DOHH2 (cell line): ENCODE results near the gene NAA25.
"Not testable (repeated sequence)": the region's sequence is repeated elsewhere in the genome, so short reads cannot be mapped to it uniquely, and the experiment has no call there.

Source experiments
- H3F3A ChIP-seq: fragments of 200-600 bp; sonication (generic), shearing (Covaris generic); 2 replicates; pipeline ENCODE4 v1.6.0; 2016; ENCODE audit warnings: antibody characterized with exemption, mild to moderate bottlenecking; ENCODE audit not compliant: control insufficient read depth, insufficient read depth
- H3K27ac ChIP-seq: fragments of 200-600 bp; sonication (generic); 2 replicates; pipeline ENCODE4 v1.5.1; 2014; ENCODE audit warnings: low read depth, mild to moderate bottlenecking, low read length, moderate library complexity
- H3K27me3 ChIP-seq: fragments of 200-600 bp; sonication (generic); 2 replicates; pipeline ENCODE4 v1.6.1; 2014; ENCODE audit warnings: mild to moderate bottlenecking, low read length, mixed read lengths; ENCODE audit not compliant: control insufficient read depth
- H3K36me3 ChIP-seq: fragments of 200-600 bp; sonication (generic); 2 replicates; pipeline ENCODE4 v1.6.1; 2014; ENCODE audit warnings: mild to moderate bottlenecking, low read length, moderate library complexity, mixed read lengths; ENCODE audit not compliant: control insufficient read depth
- H3K4me1 ChIP-seq: fragments of 200-600 bp; sonication (generic); 2 replicates; pipeline ENCODE4 v1.6.1; 2014; ENCODE audit warnings: mild to moderate bottlenecking, low read length, mixed read lengths; ENCODE audit not compliant: control insufficient read depth
- H3K4me2 ChIP-seq: fragments of 200-600 bp; sonication (generic); 2 replicates; pipeline ENCODE4 v1.6.0; 2014; ENCODE audit warnings: mild to moderate bottlenecking, low read length, moderate library complexity
- H3K4me3 ChIP-seq: fragments of 200-600 bp; sonication (generic); 2 replicates; pipeline ENCODE4 v1.5.1; 2014; ENCODE audit warnings: mild to moderate bottlenecking, low read length, mixed read lengths
- H3K79me2 ChIP-seq: fragments of 200-600 bp; sonication (generic); 2 replicates; pipeline ENCODE4 v1.6.1; 2014; ENCODE audit warnings: mild to moderate bottlenecking, low read length, mixed read lengths; ENCODE audit not compliant: control insufficient read depth
- H3K9me2 ChIP-seq: fragments of 200-600 bp; sonication (generic); replicated peaks from 2 replicates; pipeline ENCODE4 v1.6.1; 2014; ENCODE audit warnings: mild to moderate bottlenecking, low read length, mixed read lengths; ENCODE audit not compliant: control insufficient read depth
- H3K9me3 ChIP-seq: fragments of 200-600 bp; sonication (generic); 2 replicates; pipeline ENCODE4 v1.6.1; 2014; ENCODE audit warnings: antibody characterized with exemption, low read length, mixed read lengths; ENCODE audit not compliant: control insufficient read depth, insufficient read depth
- H4K20me1 ChIP-seq: fragments of 200-600 bp; sonication (generic); 2 replicates; pipeline ENCODE4 v1.6.0; 2014; ENCODE audit warnings: low read depth, mild to moderate bottlenecking, antibody characterized with exemption, low read length, moderate library complexity; ENCODE audit not compliant: control insufficient read depth, insufficient read depth
- EZH2phosphoT487 ChIP-seq: fragments of 200-600 bp; sonication (generic); IDR thresholded peaks from 2 replicates; pipeline ENCODE4 v1.6.1; 2017; ENCODE audit warnings: borderline replicate concordance, mild to moderate bottlenecking, antibody characterized with exemption, low read length, moderate library complexity, mixed read lengths
- TF ChIP-seq, protein P1 (sequence below): fragments of 200-600 bp; sonication (generic); IDR thresholded peaks from one replicate; pipeline ENCODE4 v1.5.1; 2014; ENCODE audit warnings: antibody characterized with exemption, mild to moderate bottlenecking, low read depth, low read length; ENCODE audit not compliant: poor library complexity, severe bottlenecking

NAA25 gene

DNA sequence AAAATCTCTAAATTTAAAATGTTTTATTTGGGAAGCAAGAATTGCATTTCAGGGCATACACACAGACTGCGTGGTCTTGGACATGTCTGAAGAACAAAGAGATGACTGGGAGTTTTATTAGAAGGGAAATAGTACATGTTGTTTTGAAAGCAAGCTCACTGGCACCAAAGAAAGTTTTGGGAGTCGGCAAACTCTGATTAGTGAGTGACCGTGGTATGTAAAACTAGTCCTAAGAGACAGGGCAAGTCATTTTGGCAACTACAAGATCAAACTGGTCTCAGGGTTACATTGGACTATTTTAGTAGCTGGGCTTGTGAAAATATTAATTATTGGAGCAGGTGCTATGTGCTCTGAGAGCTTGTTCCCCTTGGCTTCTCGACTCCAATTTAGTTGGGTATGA is 110.6 kb downstream of the NAA25 start:
- Histone ChIP-seq H3K4me3 (no peak overlapping the region), H4K20me1 (no peaks in the 10 kb centered on the region), H3K79me2 (no peaks in the 10 kb centered on the region), H3K27ac (no peak overlapping the region), H3F3A (peaks cover 8% of the 10 kb centered on the region; the same call in 1 of the 2 replicates), H3K36me3 (peaks cover 15% of the 10 kb centered on the region), H3K9me3 (no peaks in the 10 kb centered on the region), H3K27me3 (no peaks in the 10 kb centered on the region), H3K9me2 (no peaks in the 10 kb centered on the region), H3K4me2 (no peak overlapping the region), H3K4me1 (peaks cover 56% of the 10 kb centered on the region)
- TF ChIP-seq, protein P1, sequence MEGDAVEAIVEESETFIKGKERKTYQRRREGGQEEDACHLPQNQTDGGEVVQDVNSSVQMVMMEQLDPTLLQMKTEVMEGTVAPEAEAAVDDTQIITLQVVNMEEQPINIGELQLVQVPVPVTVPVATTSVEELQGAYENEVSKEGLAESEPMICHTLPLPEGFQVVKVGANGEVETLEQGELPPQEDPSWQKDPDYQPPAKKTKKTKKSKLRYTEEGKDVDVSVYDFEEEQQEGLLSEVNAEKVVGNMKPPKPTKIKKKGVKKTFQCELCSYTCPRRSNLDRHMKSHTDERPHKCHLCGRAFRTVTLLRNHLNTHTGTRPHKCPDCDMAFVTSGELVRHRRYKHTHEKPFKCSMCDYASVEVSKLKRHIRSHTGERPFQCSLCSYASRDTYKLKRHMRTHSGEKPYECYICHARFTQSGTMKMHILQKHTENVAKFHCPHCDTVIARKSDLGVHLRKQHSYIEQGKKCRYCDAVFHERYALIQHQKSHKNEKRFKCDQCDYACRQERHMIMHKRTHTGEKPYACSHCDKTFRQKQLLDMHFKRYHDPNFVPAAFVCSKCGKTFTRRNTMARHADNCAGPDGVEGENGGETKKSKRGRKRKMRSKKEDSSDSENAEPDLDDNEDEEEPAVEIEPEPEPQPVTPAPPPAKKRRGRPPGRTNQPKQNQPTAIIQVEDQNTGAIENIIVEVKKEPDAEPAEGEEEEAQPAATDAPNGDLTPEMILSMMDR = no peak
- no peak for TF ChIP-seq EZH2phosphoT487

GRCh38 chr12:111997300-111997699 is 111.3 kb downstream of the NAA25 start:
- Histone ChIP-seq H3K36me3 (peaks cover 15% of the 10 kb centered on the region), H3K9me3 (no peaks in the 10 kb centered on the region)

DNA sequence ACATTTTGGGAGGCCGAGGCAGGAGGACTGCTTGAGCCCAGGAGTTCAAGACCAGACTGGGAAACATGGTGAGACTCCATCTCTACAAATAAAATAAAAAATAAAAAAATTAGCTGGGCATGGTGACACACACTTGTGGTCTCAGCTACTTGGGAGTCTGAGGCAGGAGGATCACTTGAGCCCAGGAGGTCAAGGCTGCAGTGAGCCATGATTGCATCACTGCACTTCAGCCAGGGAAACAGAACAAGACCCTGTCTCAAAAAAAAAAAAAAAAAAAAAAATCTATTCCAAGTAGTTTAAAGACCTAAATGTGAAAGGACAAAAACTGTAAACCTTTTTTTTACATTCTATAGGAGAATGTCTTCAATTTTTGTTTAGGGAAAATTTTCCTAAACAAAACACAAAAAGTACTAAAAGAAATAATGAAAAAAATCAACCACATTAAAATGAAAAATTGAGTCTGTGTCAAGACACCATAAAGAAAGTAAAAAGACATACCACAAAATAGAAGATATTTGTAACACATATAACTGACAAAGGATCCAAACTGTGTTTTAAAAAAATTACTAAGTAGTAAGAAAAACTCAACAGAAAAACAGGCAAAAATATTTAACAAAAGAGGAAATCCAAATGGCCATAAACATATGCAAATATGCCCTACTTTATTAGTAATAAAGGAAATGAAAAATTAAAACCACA is 112.7 kb downstream of the NAA25 start:
- Histone ChIP-seq H3K4me3 (no peak overlapping the region), H3K27me3 (no peaks in the 10 kb centered on the region), H3K4me2 (peak overlapping the region; percentile 42), H3K9me3 (no peaks in the 10 kb centered on the region), H3K4me1 (peaks cover 36% of the 10 kb centered on the region), H3F3A (peaks cover 5% of the 10 kb centered on the region; the same call in 1 of the 2 replicates), H3K36me3 (peaks cover 9% of the 10 kb centered on the region; the same call in 1 of the 2 replicates), H3K9me2 (no peaks in the 10 kb centered on the region), H3K27ac (no peak overlapping the region), H3K79me2 (no peaks in the 10 kb centered on the region), H4K20me1 (no peaks in the 10 kb centered on the region)
- TF ChIP-seq, protein P1 = no peak
- TF ChIP-seq EZH2phosphoT487 = no peak

More at GRCh38 chr12:111997300-111997699, 111.3 kb downstream of the NAA25 start:
- peaks cover 49% of the 10 kb centered on the region for H3K4me1 ChIP-seq
- no peak overlapping the region for H3K4me2 ChIP-seq
- H3K9me2 ChIP-seq = no peaks in the 10 kb centered on the region
- H3F3A ChIP-seq = peaks cover 5% of the 10 kb centered on the region; the same call in 1 of the 2 replicates
- H3K79me2 ChIP-seq = no peaks in the 10 kb centered on the region
- no peaks in the 10 kb centered on the region for H3K27me3 ChIP-seq
- no peak overlapping the region for H3K27ac ChIP-seq
- H3K4me3 ChIP-seq = no peak overlapping the region
- no peaks in the 10 kb centered on the region for H4K20me1 ChIP-seq
- TF ChIP-seq, protein P1 = no peak
- TF ChIP-seq EZH2phosphoT487 = no peak

DNA sequence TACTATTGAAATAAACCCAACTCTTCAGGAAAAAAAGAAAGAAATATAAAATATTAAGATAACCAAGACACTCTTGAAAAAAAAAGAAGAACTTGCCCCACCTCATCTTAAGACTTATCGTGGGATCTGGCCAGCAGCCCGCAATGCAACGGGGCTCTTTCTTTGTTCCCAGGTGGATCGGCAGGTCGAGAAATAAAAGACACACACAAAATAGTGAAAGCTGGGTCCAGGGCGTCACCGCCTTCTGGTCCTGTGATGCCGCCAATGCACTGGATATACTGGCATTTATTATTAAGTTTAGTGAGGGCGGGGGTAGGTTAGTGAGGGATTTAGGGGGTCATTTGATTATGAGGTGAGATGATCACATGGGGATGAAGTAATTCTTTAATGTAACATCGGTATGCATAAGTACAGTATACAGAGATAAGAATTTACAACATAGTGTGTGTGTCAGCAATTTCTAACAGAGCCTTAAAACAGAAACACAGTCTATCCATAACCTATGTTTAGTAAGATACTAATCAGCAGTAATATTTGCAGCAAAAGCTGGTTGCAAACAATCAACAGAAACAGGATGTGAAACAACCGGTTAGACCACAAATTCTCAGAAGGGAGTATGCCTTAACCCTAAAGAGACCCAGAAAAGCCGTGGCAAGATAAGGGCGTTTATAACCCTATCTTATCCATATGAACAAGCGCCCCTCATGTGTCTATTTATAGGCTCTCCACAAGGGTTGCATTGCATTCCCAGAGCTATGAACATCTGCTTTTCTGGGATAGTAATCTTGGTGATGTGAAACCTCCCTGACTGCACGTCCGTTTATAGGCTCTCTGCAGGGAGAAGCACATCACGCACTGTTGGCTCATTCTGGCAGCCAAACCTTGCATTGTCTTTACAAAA is 114.1 kb downstream of the NAA25 start:
- H3K9me2 ChIP-seq, H4K20me1 ChIP-seq, H3K9me3 ChIP-seq, H3F3A ChIP-seq, H3K27me3 ChIP-seq, H3K36me3 ChIP-seq, H3K27ac ChIP-seq, H3K79me2 ChIP-seq: not testable (repeated sequence)
- Histone ChIP-seq H3K4me3 (peak overlapping the region; percentile 34), H3K4me1 (peaks cover 36% of the 10 kb centered on the region), H3K4me2 (peak overlapping the region; percentile 56)
